Common myeloid progenitor, CD34-positive (primary cell): ENCODE measurements around the gene THUMPD3.

Experiments used
- CTCF ChIA-PET: fragments of 350-600 bp; sonication (Branson Sonifier 250); formaldehyde crosslinking; loops from one replicate; lab custom pipeline; 2021; ENCODE audit warnings: antibody characterized with exemption; lab: Charles Lee
- POLR2A ChIA-PET: fragments of 350-600 bp; sonication (Branson Sonifier 250); formaldehyde crosslinking; loops from one replicate; lab custom pipeline; 2021; ENCODE audit warnings: antibody characterized with exemption; lab: Charles Lee
- DNase-seq, 3 donors: peaks; one replicate each; pipeline versions ENCODE4 v3.0.0 to v3.0.0-alpha.2; 2013
- H3K27ac ChIP-seq, 2 experiments: 1 replicate in 1 of 2; 2 replicates in 1 of 2; pipeline ENCODE4 v1.7.0; 2013; ENCODE audit warnings: inconsistent platforms in 2 of 2, low read length in 2 of 2, mild to moderate bottlenecking in 2 of 2, low read depth in 1 of 2, moderate library complexity in 1 of 2; ENCODE audit not compliant: severe bottlenecking in 2 of 2, insufficient read depth in 1 of 2, poor library complexity in 1 of 2
- H3K27me3 ChIP-seq, 5 experiments: replicated peaks in 2 of 5; 1 replicate in 3 of 5; 2 replicates in 2 of 5; pipeline versions ENCODE4 v1.6.1 to v1.7.0; 2013; ENCODE audit warnings: low read length in 4 of 5, mild to moderate bottlenecking in 2 of 5, moderate library complexity in 2 of 5, inconsistent platforms in 1 of 5; ENCODE audit not compliant: insufficient read depth in 5 of 5, control insufficient read depth in 4 of 5
- H3K36me3 ChIP-seq, 4 experiments: 1 replicate in 2 of 4; 2 replicates in 2 of 4; pipeline versions ENCODE4 v1.6.1 to v1.7.0; 2013; ENCODE audit warnings: low read length in 3 of 4, control low read depth in 1 of 4, mild to moderate bottlenecking in 1 of 4; ENCODE audit not compliant: control insufficient read depth in 4 of 4, insufficient read depth in 4 of 4
- H3K4me1 ChIP-seq, 4 experiments: 1 replicate in 3 of 4; 2 replicates in 1 of 4; pipeline versions ENCODE4 v1.6.1 to v1.7.1; 2013; ENCODE audit warnings: low read length in 3 of 4, mild to moderate bottlenecking in 3 of 4, control low read depth in 1 of 4, inconsistent platforms in 1 of 4, moderate library complexity in 1 of 4; ENCODE audit not compliant: control insufficient read depth in 4 of 4, insufficient read depth in 4 of 4; ENCODE audit errors: control extremely low read depth in 1 of 4
- H3K4me3 ChIP-seq, 7 experiments: 1 replicate in 4 of 7; 2 replicates in 3 of 7; pipeline versions ENCODE4 v1.5.1 to v1.7.0; 2013; ENCODE audit warnings: mild to moderate bottlenecking in 7 of 7, low read length in 6 of 7, moderate library complexity in 6 of 7, inconsistent platforms in 2 of 7, low read depth in 2 of 7, control low read depth in 1 of 7; ENCODE audit not compliant: insufficient read depth in 4 of 7, control insufficient read depth in 1 of 7; ENCODE audit errors: extremely low read depth in 1 of 7
- H3K9me3 ChIP-seq, 5 experiments: 1 replicate in 4 of 5; 2 replicates in 1 of 5; pipeline versions ENCODE4 v1.6.1 to v1.7.1; 2013; ENCODE audit warnings: low read length in 4 of 5, mild to moderate bottlenecking in 2 of 5, inconsistent platforms in 1 of 5, low read depth in 1 of 5, moderate library complexity in 1 of 5; ENCODE audit not compliant: control insufficient read depth in 4 of 5, insufficient read depth in 2 of 5; ENCODE audit errors: control extremely low read depth in 1 of 5
- WGBS: methylation state at CpG from one replicate; pipeline ENCODE4 v1.1.5; 2013; ENCODE audit not compliant: insufficient coverage; 5-methylcytosine and 5-hydroxymethylcytosine counted together

The THUMPD3 gene

DNA sequence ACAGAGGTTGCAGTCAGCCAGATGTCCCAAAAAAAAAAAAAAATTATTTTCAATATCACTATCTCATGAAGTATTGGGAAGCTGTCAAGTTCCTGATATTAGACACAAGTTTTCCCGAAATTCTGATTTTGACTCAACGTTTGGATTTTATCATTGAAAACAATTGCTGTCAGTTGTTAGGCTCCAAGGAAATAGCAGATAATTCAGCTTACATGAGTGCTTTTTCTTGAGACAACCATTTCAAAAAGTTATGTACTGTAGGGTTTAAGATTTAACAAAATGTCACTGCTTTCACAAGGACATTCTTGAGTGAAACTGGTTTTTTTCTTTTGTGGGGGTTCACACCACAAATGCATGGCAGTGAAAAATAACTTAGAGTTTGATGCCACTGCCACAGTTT lies 25.3 kb downstream of the THUMPD3 start:
- Histone ChIP-seq H3K27me3 (no peaks in the 10 kb centered on the region), H3K9me3 (no peaks in the 10 kb centered on the region), H3K27ac (no peak overlapping the region), H3K36me3 (peaks cover 12 to 89% (median 55%) of the 10 kb centered on the region in 4 experiments), H3K4me3 (no peak overlapping the region), H3K4me1 (peaks cover 3 to 16% (median 7%) of the 10 kb centered on the region in 4 experiments)
- DNase-seq = no peak
- WGBS = 83% methylated on average over 2 of the region's 2 CpGs
- ChIA-PET CTCF (no interaction called here), POLR2A (interaction anchor here (0.9 kb wide), 1 partner anchor 9 kb away, joined by 4 read pairs; the partner anchor contains the start of gene SETD5)

DNA sequence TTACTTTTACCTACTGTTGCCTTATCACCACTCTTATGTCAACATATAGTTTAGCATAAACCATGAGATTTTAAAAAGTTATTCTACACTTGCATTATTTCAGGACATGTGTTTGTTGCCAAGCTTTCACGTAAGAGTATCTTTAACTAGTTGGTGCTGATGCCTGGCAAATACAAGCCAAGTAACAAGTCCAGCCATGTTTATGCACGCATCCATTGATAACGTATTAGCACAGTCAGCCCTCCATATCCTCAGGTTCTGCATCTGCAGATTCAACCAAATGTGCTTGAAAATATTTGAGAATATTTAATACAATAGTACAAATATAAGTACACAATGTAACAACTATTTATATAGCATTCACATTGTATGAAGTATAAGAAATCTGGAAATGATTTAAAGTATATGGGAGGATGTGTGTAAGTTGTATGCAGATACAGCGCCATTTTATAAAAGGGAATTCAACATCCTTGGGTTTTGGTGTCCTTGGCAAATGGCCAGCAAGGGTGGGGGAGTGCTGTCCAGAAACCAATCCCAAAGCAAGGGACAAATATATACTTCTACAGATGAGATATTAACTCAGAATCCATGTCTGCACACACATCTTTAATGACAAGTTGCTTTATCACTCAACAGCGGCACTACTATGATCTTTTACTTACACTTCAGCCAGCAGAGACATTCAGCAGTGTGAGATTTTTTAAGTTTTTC lies 25.9 kb downstream of the THUMPD3 start:
- CTCF ChIA-PET = interaction anchor here (0.6 to 1.8 kb wide), 4 partner anchors 11 to 1519 kb away, joined by 3 to 6 read pairs (median 4); no protein-coding TSS in a partner anchor

DNA sequence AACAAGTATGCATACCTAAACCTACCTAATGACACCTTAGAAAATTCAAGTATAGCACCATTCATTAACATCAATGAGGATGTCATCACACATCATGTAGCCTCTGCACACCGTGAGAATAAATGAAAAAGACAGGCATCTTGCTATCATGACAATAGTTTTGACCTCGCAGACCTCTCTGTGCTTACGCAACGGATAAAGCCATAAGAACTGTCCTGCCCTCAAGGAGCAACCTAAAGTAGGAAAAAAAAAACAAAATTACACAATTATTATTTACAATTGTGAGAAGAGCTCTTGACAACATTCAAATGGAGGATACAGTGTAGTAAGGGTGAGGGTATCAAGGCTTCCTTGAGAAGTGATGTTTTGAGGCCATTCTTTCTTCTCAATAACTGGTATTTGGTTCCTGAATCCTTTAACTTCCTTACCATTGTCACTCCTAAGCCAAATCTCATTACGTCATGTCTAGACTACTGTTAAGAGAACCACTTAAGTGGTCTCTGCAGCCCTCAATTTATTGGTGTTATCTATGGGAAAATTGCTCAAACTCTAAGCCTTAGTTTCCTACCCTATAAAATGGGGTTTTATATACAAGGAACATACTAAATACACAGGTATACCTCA lies 27.5 kb downstream of the THUMPD3 start:
- 100% methylated on average over 3 of the region's 5 CpGs for WGBS
- no peak overlapping the region for H3K4me3 ChIP-seq
- CTCF ChIA-PET = interaction anchor here (0.6 to 3.2 kb wide), 4 partner anchors 13 to 37 kb away, joined by 3 to 9 read pairs (median 4); no protein-coding TSS in a partner anchor
- POLR2A ChIA-PET = no interaction called here
- H3K27me3 ChIP-seq = no peaks in the 10 kb centered on the region
- no peak for DNase-seq
- H3K27ac ChIP-seq = no peak overlapping the region
- H3K4me1 ChIP-seq = peaks cover 5 to 31% (median 19%) of the 10 kb centered on the region in 4 experiments
- peaks cover 13 to 96% (median 49%) of the 10 kb centered on the region in 4 experiments for H3K36me3 ChIP-seq
- H3K9me3 ChIP-seq = no peaks in the 10 kb centered on the region

More for the DNA sequence above, 25.9 kb downstream of the THUMPD3 start:
- Histone ChIP-seq H3K4me3 (no peak overlapping the region), H3K27me3 (no peaks in the 10 kb centered on the region), H3K36me3 (peaks cover 12 to 95% (median 56%) of the 10 kb centered on the region in 4 experiments), H3K4me1 (peaks cover 3 to 16% (median 10%) of the 10 kb centered on the region in 4 experiments), H3K9me3 (no peaks in the 10 kb centered on the region), H3K27ac (no peak overlapping the region)
- POLR2A ChIA-PET = interaction anchor here (0.9 kb wide), 1 partner anchor 8 kb away, joined by 4 read pairs; the partner anchor contains the start of gene SETD5
- WGBS = 96% methylated on average over 3 of the region's 5 CpGs
- DNase-seq = no peak

DNA sequence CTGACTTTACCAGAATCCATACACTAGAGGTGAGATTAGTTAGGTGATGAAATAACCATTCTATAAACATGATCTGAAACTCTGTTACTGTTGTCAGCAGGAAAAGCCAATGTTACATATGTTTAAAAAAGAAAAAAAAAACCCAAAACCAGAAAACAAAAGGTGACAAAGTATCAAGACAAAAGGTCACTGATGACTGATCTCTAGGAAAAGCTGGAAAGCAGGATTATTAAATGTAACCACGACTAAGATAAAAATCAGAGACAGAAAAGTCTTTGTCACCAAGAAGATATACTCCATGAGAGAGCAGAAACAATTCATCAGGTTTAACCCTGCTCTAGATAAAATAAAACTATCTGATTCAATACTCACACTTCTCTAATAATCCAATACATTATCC lies 29.2 kb downstream of the THUMPD3 start:
- Histone ChIP-seq H3K27ac (peak overlapping the region in 1 of 2 experiments; percentile 69), H3K9me3 (no peaks in the 10 kb centered on the region), H3K4me1 (peaks cover 11 to 39% (median 25%) of the 10 kb centered on the region in 4 experiments), H3K36me3 (peaks cover 10 to 82% (median 40%) of the 10 kb centered on the region in 4 experiments), H3K4me3 (no peak overlapping the region), H3K27me3 (no peaks in the 10 kb centered on the region)
- DNase-seq = no peak
- ChIA-PET CTCF (interaction anchor here (1.3 to 3.2 kb wide), 3 partner anchors 15 to 25 kb away, joined by 3 to 9 read pairs (median 3); no protein-coding TSS in a partner anchor), POLR2A (interaction anchor here (0.8 kb wide), 1 partner anchor 29 kb away, joined by 3 read pairs; the partner anchor contains the start of gene THUMPD3)
- no CpG with 5 or more reads among the region's 1 CpG for WGBS

DNA sequence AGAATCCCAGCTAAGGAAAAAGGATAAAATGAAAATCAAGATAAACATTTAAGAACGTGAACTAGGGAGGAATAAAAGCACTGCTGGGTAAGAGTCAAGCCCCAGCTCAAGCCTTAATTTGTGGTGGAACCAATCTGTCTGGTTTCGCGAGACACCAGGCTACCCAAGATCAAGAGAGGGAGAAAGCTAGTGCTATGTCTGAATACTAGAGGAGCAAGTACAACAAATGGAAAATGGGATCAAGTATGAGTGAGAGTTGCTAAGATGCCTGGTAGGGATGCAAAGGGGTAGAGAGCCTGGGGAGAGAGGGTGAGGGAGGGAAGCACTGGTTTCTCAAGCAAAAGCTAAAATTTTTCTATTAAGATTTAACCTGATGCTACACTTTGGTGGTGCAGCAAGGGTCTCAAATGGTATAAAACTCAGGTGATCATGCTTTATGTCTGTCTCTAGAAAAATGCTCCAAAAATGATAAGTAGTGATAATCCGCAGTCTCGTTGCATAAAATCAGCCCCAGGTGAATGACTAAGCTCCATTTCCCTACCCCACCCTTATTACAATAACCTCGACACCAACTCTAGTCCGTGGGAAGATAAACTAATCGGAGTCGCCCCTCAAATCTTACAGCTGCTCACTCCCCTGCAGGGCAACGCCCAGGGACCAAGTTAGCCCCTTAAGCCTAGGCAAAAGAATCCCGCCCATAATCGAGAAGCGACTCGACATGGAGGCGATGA lies 32.9 kb downstream of the THUMPD3 start:
- Histone ChIP-seq H3K36me3 (peaks cover 2 to 45% (median 13%) of the 10 kb centered on the region in 4 experiments), H3K4me1 (peaks cover 28 to 61% (median 44%) of the 10 kb centered on the region in 4 experiments), H3K9me3 (no peaks in the 10 kb centered on the region), H3K27ac (peak overlapping the region; percentile 89 to 95), H3K4me3 (peak overlapping the region; percentile 47 to 96 (median 85)), H3K27me3 (no peaks in the 10 kb centered on the region)
- ChIA-PET POLR2A (interaction anchor here (0.6 to 3.2 kb wide), 11 partner anchors 9 to 42 kb away, joined by 3 to 70 read pairs (median 4); partner anchors contain the start of gene THUMPD3), CTCF (interaction anchor here (0.7 to 4.2 kb wide), 12 partner anchors 9 to 43 kb away, joined by 3 to 24 read pairs (median 8); partner anchors contain the start of gene THUMPD3)
- 22% methylated on average over 11 of the region's 15 CpGs for whole genome bisulfite sequencing
- no peak for DNase-seq

DNA sequence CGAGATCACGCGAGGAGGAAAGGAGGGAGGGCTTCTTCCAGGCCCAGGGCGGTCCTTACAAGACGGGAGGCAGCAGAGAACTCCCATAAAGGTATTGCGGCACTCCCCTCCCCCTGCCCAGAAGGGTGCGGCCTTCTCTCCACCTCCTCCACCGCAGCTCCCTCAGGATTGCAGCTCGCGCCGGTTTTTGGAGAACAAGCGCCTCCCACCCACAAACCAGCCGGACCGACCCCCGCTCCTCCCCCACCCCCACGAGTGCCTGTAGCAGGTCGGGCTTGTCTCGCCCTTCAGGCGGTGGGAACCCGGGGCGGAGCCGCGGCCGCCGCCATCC lies 33.4 kb downstream of the THUMPD3 start:
- 0% methylated on average over 7 of the region's 25 CpGs for WGBS
- Histone ChIP-seq H3K27ac (peak overlapping the region; percentile 89 to 95), H3K4me3 (peak overlapping the region; percentile 47 to 96 (median 85)), H3K9me3 (no peaks in the 10 kb centered on the region), H3K36me3 (peaks cover 2 to 41% (median 11%) of the 10 kb centered on the region in 4 experiments), H3K4me1 (peaks cover 28 to 66% (median 49%) of the 10 kb centered on the region in 4 experiments), H3K27me3 (no peaks in the 10 kb centered on the region)
- peak; percentile 88 to 95 (median 92) for DNase-seq
- CTCF ChIA-PET = interaction anchor here (0.7 to 4.2 kb wide), 8 partner anchors 9 to 33 kb away, joined by 3 to 24 read pairs (median 8); partner anchors contain the start of gene THUMPD3
- POLR2A ChIA-PET = interaction anchor here (0.7 to 3.2 kb wide), 15 partner anchors 9 to 252 kb away, joined by 3 to 70 read pairs (median 4); partner anchors contain the start of gene THUMPD3
